Measurements from ENCODE around the gene JAGN1. TPM values are rescaled to one million over a fixed set of nuclear protein-coding genes. Genes with fewer than 3 reads are reported as not detected.

The JAGN1 gene
- total RNA-seq, 2 donors from 2014 or later = 39.8 to 44.8 TPM

- Histone ChIP-seq H3K36me3 (no peaks in the 10 kb centered on the region), H3K4me3 (no peak overlapping the region), H3K4me1 (no peaks in the 10 kb centered on the region), H3K27ac (no peak overlapping the region), H3K9me3 (no peaks in the 10 kb centered on the region), H3K27me3 (no peaks in the 10 kb centered on the region)
- TF ChIP-seq CTCF (IDR thresholded peaks at IDR 0.05) = no peak
- no peak for DNase-seq (ENCODE audit: low spot score)
Measured at GRCh38 chr3:9876991-9877390, 13.4 kb upstream of the JAGN1 start.

GRCh38 chr3:9878700-9879099 lies 11.7 kb upstream of the JAGN1 start:
- no peak for TF ChIP-seq CTCF (IDR thresholded peaks at IDR 0.05)
- H3K4me3 ChIP-seq = no peak overlapping the region
- no peaks in the 10 kb centered on the region for H3K36me3 ChIP-seq
- H3K27ac ChIP-seq = no peak overlapping the region
- H3K27me3 ChIP-seq = no peaks in the 10 kb centered on the region
- no peak for DNase-seq (ENCODE audit: low spot score)
- H3K4me1 ChIP-seq = no peaks in the 10 kb centered on the region
- no peaks in the 10 kb centered on the region for H3K9me3 ChIP-seq

GRCh38 chr3:9879830-9880549 lies 10.4 kb upstream of the JAGN1 start, which contains the start of gene CIDEC:
Gene CIDEC, minus strand, starts transcription at chr3:9880253. Its CDS starts 1,767 bp downstream, at chr3:9878486.
- H3K27ac ChIP-seq = no peak within 1 kb of the TSS

GRCh38 chr3:9881441-9881840 lies 9.0 kb upstream of the JAGN1 start:
- no peak for TF ChIP-seq CTCF (IDR thresholded peaks at IDR 0.05)
- Histone ChIP-seq H3K9me3 (no peaks in the 10 kb centered on the region), H3K27ac (no peak overlapping the region), H3K4me1 (no peaks in the 10 kb centered on the region), H3K27me3 (no peaks in the 10 kb centered on the region), H3K4me3 (no peak overlapping the region), H3K36me3 (no peaks in the 10 kb centered on the region)
- DNase-seq (ENCODE audit: low spot score) = no peak

More at GRCh38 chr3:9879830-9880549, 10.4 kb upstream of the JAGN1 start, which contains the start of gene CIDEC:
- H3K27me3 ChIP-seq = no peaks in the 10 kb centered on the region
- no peaks in the 10 kb centered on the region for H3K4me1 ChIP-seq
- H3K36me3 ChIP-seq = no peaks in the 10 kb centered on the region
- DNase-seq (ENCODE audit: low spot score) = no peak
- H3K9me3 ChIP-seq = no peaks in the 10 kb centered on the region
- no peak within 1 kb of the TSS for H3K4me3 ChIP-seq
- TF ChIP-seq CTCF (IDR thresholded peaks at IDR 0.05) = no peak

- TF ChIP-seq CTCF (IDR thresholded peaks at IDR 0.05) = no peak
- Histone ChIP-seq H3K4me1 (no peaks in the 10 kb centered on the region), H3K9me3 (no peaks in the 10 kb centered on the region), H3K27ac (no peak overlapping the region), H3K36me3 (no peaks in the 10 kb centered on the region), H3K27me3 (no peaks in the 10 kb centered on the region), H3K4me3 (no peak overlapping the region)
- DNase-seq (ENCODE audit: low spot score) = no peak
Measured at GRCh38 chr3:9883706-9884554, 6.5 kb upstream of the JAGN1 start.

Measured in right atrium auricular region (tissue), 2 donors.